ENCODE measurements around the gene IGSF21. TPM values are rescaled to one million over a fixed set of nuclear protein-coding genes. Genes with fewer than 3 reads are reported as not detected.

Gene IGSF21
- total RNA-seq, 1 donor = not detected

DNA sequence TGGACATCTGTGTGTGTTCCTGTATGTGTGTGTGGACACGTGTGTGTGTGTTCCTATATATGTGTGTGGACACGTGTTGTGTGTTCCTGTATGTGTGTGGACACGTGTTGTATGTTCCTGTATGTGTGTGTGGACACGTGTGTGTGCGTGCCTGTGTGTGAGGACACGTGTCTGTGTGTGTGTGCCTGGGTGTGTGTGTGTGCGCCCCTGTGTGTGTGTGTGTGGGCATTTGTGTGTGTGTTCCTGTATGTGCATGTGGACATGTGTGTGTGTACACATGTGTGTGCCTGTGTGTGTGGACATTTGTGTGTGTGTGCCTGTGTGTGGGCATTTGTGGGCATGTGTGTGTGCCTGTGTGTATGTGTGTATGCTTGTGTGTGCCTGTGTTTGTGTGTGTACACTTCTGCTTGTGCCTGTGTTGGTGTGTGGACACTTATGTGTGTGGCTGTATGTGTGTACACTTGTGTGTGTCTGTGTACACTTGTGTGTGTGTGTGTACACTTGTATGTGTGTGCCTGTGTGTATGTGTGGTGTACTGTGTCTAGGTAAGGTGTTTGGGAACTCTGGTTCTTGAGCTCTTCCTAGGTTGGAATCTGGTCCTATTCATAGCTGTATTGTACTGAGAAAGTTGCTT is 3.7 kb upstream of the IGSF21 start:
- no peak overlapping the region for H3K4me3 ChIP-seq (ENCODE audit: low read depth, low read length)
- TF ChIP-seq, protein P1, sequence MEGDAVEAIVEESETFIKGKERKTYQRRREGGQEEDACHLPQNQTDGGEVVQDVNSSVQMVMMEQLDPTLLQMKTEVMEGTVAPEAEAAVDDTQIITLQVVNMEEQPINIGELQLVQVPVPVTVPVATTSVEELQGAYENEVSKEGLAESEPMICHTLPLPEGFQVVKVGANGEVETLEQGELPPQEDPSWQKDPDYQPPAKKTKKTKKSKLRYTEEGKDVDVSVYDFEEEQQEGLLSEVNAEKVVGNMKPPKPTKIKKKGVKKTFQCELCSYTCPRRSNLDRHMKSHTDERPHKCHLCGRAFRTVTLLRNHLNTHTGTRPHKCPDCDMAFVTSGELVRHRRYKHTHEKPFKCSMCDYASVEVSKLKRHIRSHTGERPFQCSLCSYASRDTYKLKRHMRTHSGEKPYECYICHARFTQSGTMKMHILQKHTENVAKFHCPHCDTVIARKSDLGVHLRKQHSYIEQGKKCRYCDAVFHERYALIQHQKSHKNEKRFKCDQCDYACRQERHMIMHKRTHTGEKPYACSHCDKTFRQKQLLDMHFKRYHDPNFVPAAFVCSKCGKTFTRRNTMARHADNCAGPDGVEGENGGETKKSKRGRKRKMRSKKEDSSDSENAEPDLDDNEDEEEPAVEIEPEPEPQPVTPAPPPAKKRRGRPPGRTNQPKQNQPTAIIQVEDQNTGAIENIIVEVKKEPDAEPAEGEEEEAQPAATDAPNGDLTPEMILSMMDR (IDR thresholded peaks at IDR 0.05; ENCODE audit: insufficient read depth, low read depth, low read length) = no peak
- DNase-seq (ENCODE audit: low read depth) = no peak

DNA sequence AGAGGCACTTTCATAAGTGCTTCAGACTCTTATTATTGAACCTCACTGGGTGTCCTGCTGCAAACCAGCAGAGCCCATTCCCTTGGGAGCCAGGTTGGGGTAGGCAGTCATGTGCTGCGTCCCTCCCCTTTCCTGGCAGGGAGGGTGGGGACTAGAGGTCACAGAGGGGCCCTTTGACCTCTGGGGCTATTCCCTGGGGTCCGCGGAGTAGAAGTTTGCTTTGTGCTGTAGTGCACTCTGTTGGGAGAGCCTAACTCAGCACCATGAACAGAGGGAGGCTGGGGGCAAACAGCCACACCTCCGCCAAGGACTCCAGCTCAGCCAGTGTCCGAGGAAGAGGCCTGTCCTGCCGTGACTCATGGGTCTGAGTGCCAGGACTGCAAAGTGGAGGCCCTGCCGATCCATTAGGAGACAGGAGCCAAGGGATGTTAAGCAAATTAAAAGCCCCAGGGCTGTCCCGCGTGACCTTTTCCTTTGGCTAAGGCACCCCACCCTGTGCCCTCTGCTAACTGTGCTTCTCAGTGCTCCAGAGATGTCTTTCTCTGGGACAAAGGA is 3.0 kb upstream of the IGSF21 start:
- no peak for DNase-seq (ENCODE audit: low read depth)
- no peak overlapping the region for H3K4me3 ChIP-seq (ENCODE audit: low read depth, low read length)
- TF ChIP-seq, protein P1 (IDR thresholded peaks at IDR 0.05; ENCODE audit: insufficient read depth, low read depth, low read length) = no peak

DNA sequence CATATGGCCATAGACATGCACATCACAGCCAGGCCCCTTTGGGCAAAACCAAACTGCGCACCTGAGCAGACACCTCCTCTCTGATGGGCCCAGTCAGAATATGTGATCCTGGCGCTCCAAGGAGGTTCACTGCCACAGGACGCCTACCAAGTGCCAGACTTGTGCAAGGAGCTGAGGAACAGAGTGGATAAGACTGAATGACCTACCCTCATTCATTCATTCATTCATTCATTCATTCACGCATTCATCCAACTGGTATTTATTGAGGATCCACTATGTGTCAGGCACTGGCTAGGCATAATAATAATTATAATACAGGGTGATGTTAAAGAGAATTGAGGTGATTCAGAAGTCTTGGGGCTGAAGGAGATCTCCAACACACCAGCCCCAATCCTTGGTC is 2.4 kb upstream of the IGSF21 start:
- H3K4me3 ChIP-seq (ENCODE audit: low read depth, low read length) = no peak overlapping the region
- TF ChIP-seq, protein P1 (IDR thresholded peaks at IDR 0.05; ENCODE audit: insufficient read depth, low read depth, low read length) = no peak
- no peak for DNase-seq (ENCODE audit: low read depth)

DNA sequence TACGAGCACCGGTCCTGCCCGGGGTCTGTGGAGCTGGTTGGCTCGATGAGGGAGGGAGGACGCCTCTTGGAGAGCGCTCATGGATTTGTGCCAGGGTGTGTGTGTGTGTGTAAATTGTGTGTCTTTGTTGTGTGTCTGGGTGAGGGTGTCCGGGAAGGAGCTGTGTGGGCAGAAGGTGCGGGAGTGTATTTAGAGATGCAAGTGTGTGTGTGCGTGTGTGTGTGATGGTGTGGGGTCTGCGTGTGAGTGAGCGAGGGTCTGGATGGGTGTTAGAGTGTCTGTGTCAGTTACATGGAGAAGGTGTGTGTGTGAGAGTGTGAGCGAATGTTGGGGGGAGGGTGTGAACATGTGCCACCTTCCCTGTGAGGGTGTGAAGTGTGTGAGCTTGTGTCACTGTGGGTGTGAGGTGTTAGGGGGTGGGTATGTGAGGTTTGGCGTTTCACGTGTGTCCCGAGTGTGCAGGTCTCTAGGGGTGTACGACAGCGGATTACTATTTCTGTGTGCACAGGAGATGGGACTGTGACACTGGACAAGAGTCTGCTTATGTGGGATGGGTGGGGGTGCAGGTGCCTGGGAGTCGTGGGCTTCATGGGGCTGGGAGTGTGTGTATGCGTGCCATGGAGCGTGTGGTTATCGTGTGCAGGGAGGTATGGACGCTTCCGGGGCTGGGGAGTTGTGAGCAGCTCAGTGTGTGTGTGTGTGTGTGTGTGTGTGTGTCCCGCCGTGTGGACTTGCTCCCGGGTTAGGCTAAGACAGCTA is 880 bp downstream of the IGSF21 start:
- TF ChIP-seq, protein P1 (IDR thresholded peaks at IDR 0.05; ENCODE audit: insufficient read depth, low read depth, low read length) = no peak
- no peak overlapping the region for H3K4me3 ChIP-seq (ENCODE audit: low read depth, low read length)
- no peak for DNase-seq (ENCODE audit: low read depth)

DNA sequence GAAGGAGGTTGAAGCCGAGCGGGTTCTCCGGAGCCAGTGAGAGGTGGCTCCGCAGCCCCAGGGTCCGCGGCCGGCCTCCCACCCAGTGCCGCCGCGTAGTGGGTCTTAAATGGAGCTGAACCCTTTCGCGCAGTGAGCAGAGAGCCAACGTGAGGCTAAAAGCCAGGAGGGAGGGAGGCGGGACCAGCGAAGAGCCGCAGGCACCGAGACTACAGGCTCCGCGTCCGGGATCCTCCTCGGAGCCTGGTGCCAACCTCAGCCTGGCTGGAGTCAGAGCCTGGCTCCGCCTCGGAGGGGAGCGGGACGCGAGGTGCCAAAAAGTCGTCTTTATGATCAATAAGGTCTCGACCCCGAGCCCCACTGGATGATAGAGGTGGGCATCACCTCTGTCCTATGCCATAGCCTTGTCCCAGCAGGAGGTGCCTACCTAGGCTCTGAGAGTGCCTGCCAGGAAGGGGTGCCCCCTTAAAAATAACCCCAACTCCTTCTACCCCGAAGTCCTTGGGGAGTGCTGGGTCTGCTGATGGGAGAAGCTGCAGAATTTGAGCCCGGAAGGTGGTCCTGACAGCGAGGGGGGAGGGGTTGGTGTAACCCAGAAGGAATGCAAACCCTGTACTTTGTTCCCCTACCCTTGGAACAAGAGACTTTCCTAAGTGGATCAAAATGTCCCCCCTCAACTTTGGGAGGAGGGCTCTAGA is 1.6 kb downstream of the IGSF21 start:
- H3K4me3 ChIP-seq (ENCODE audit: low read depth, low read length) = no peak overlapping the region
- no peak for DNase-seq (ENCODE audit: low read depth)
- TF ChIP-seq, protein P1 (IDR thresholded peaks at IDR 0.05; ENCODE audit: insufficient read depth, low read depth, low read length) = no peak

DNA sequence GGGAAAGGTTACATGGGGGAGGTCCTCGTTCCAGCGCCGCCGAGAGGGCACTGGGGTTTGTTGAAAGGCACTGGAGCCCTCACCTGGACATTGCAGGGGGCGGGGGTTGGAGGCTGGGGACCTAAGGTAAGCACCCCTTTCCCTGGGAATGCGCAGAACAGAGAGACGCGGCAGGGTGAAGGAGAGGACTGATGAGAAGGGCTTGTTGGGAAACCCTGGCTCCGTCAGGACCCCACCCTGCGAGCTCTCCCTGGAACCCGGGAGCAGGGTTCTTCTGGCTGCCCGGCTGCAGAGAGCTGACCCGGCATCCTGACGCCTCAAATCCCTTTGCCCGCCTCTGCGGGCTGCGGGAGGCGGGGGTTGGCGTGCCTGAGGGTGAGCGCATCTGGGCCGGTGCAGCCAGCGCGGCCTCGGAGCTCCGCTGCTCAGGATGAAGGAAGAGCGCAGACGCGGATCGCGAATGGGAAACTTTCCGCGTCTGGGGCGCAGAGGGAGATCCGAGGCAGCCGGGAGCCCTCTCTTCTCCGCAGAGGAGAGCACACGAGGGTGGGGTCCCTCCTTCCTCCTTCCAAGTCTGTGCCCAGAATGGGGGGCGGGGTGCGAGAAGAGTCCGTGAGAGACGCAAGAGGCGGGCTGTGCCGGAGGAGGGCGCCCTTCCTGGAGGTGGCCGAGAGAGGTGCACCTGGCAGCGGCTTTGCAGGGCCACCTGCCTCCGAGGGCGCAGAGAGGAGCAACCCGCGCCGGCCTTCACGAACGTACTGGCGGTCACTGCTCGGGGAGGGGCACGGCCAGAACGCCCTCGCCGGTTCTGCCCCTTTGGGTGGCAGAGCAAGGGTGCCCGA is 2.4 kb downstream of the IGSF21 start:
- no peak overlapping the region for H3K4me3 ChIP-seq (ENCODE audit: low read depth, low read length)
- TF ChIP-seq, protein P1 (IDR thresholded peaks at IDR 0.05; ENCODE audit: insufficient read depth, low read depth, low read length) = no peak
- no peak for DNase-seq (ENCODE audit: low read depth)

Data from fibroblast of villous mesenchyme (primary cell).